ENCODE data around the gene CAMKK2. TPM values are rescaled to one million over a fixed set of nuclear protein-coding genes. Genes with fewer than 3 reads are reported as not detected.
"Not testable (repeated sequence)": the region's sequence is repeated elsewhere in the genome, so short reads cannot be mapped to it uniquely, and the experiment has no call there.

The CAMKK2 gene
- polyA plus RNA-seq, 1 donor, result 45.5 TPM

- 69% methylated on average over 2 of the region's 4 CpGs for WGBS (ENCODE audit: insufficient coverage, low lambda C conversion rate)
- Histone ChIP-seq H3K4me3 (ENCODE audit: low read length) (no peak overlapping the region), H3K9me3 (ENCODE audit: control insufficient read depth, low read depth, low read length) (no peaks in the 10 kb centered on the region), H3K27ac (ENCODE audit: low read length) (no peak overlapping the region), H3K4me1 (ENCODE audit: control insufficient read depth, insufficient read depth, low read length) (peaks cover 3% of the 10 kb centered on the region), H3K36me3 (ENCODE audit: control insufficient read depth, insufficient read depth, low read length) (no peaks in the 10 kb centered on the region), H3K27me3 (ENCODE audit: control insufficient read depth, insufficient read depth, low read length) (no peaks in the 10 kb centered on the region)
- DNase-seq, result peak in 1 of 2 donors; percentile 22
Observed at GRCh38 chr12:121300083-121300819, 3.7 kb upstream of the CAMKK2 start.

GRCh38 chr12:121299662-121300061, 3.2 kb upstream of the CAMKK2 start:
- H3K9me3 ChIP-seq (ENCODE audit: control insufficient read depth, low read depth, low read length), result no peaks in the 10 kb centered on the region
- DNase-seq, result no peak
- H3K27me3 ChIP-seq (ENCODE audit: control insufficient read depth, insufficient read depth, low read length), result no peaks in the 10 kb centered on the region
- peaks cover 3% of the 10 kb centered on the region for H3K4me1 ChIP-seq (ENCODE audit: control insufficient read depth, insufficient read depth, low read length)
- no peak overlapping the region for H3K27ac ChIP-seq (ENCODE audit: low read length)
- H3K36me3 ChIP-seq (ENCODE audit: control insufficient read depth, insufficient read depth, low read length), result no peaks in the 10 kb centered on the region
- no peak overlapping the region for H3K4me3 ChIP-seq (ENCODE audit: low read length)
- WGBS (ENCODE audit: insufficient coverage, low lambda C conversion rate), result no CpG with 5 or more reads among the region's 4 CpGs

GRCh38 chr12:121298411-121298810, 1.9 kb upstream of the CAMKK2 start:
- WGBS (ENCODE audit: insufficient coverage, low lambda C conversion rate), result no CpG with 5 or more reads among the region's 13 CpGs
- H3K9me3 ChIP-seq (ENCODE audit: control insufficient read depth, low read depth, low read length); DNase-seq; H3K27me3 ChIP-seq (ENCODE audit: control insufficient read depth, insufficient read depth, low read length); H3K4me3 ChIP-seq (ENCODE audit: low read length); H3K36me3 ChIP-seq (ENCODE audit: control insufficient read depth, insufficient read depth, low read length); H3K27ac ChIP-seq (ENCODE audit: low read length); H3K4me1 ChIP-seq (ENCODE audit: control insufficient read depth, insufficient read depth, low read length): not testable (repeated sequence)

DNA sequence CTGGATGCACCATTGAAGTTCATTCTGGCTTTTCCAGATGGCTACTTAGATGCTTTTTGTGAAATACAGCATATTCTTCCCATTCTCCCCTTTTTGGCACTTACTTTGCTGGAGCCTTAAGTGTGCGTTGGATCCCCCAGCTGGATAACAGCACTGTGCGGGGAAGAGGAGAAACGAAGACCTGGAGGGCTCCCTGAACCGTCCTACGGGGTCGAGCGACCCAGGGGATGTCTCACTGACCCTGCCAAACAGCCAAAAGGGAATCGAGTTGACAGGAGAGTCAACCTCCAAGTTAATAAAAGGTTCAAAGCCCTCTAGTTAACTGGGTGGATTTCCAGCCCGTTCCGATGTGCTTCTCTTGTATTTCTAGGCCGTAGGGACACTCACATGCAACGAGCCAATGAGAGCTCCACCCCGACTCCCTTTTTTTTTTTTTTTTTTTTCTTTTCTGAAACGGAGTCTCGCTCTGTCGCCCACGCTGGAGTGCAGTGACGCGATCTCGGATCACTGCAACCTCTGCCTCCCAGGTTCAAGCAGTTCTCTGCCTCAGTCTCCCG, 1.0 kb upstream of the CAMKK2 start:
- peaks cover 2% of the 10 kb centered on the region for H3K36me3 ChIP-seq (ENCODE audit: control insufficient read depth, insufficient read depth, low read length)
- H3K4me3 ChIP-seq (ENCODE audit: low read length), result peak overlapping the region; percentile 72
- H3K27ac ChIP-seq (ENCODE audit: low read length), result peak overlapping the region; percentile 89
- WGBS (ENCODE audit: insufficient coverage, low lambda C conversion rate), result no CpG with 5 or more reads among the region's 21 CpGs
- no peaks in the 10 kb centered on the region for H3K27me3 ChIP-seq (ENCODE audit: control insufficient read depth, insufficient read depth, low read length)
- peak in 1 of 2 donors; percentile 69 for DNase-seq
- no peaks in the 10 kb centered on the region for H3K9me3 ChIP-seq (ENCODE audit: control insufficient read depth, low read depth, low read length)
- H3K4me1 ChIP-seq (ENCODE audit: control insufficient read depth, insufficient read depth, low read length), result peaks cover 3% of the 10 kb centered on the region

- Histone ChIP-seq H3K27me3 (ENCODE audit: control insufficient read depth, insufficient read depth, low read length) (no peaks in the 10 kb centered on the region), H3K9me3 (ENCODE audit: control insufficient read depth, low read depth, low read length) (no peaks in the 10 kb centered on the region), H3K4me3 (ENCODE audit: low read length) (peak overlapping the region; percentile 85), H3K4me1 (ENCODE audit: control insufficient read depth, insufficient read depth, low read length) (peaks cover 3% of the 10 kb centered on the region), H3K27ac (ENCODE audit: low read length) (peak overlapping the region; percentile 81), H3K36me3 (ENCODE audit: control insufficient read depth, insufficient read depth, low read length) (peaks cover 8% of the 10 kb centered on the region)
- WGBS (ENCODE audit: insufficient coverage, low lambda C conversion rate), result no CpG with 5 or more reads among the region's 55 CpGs
- peak; percentile 56 to 88 for DNase-seq
Observed at GRCh38 chr12:121295746-121296617, 527 bp downstream of the CAMKK2 start.

- Histone ChIP-seq H3K4me3 (ENCODE audit: low read length) (peak overlapping the region; percentile 85), H3K4me1 (ENCODE audit: control insufficient read depth, insufficient read depth, low read length) (peaks cover 3% of the 10 kb centered on the region), H3K27me3 (ENCODE audit: control insufficient read depth, insufficient read depth, low read length) (no peaks in the 10 kb centered on the region), H3K27ac (ENCODE audit: low read length) (peak overlapping the region; percentile 81), H3K9me3 (ENCODE audit: control insufficient read depth, low read depth, low read length) (no peaks in the 10 kb centered on the region), H3K36me3 (ENCODE audit: control insufficient read depth, insufficient read depth, low read length) (peaks cover 12% of the 10 kb centered on the region)
- WGBS (ENCODE audit: insufficient coverage, low lambda C conversion rate), result 67% methylated on average over 1 of the region's 7 CpGs
- no peak for DNase-seq
Observed at GRCh38 chr12:121295116-121295745, 1.3 kb downstream of the CAMKK2 start.

GRCh38 chr12:121294151-121294889, 2.2 kb downstream of the CAMKK2 start:
- no peak for DNase-seq
- peaks cover 13% of the 10 kb centered on the region for H3K36me3 ChIP-seq (ENCODE audit: control insufficient read depth, insufficient read depth, low read length)
- H3K27me3 ChIP-seq (ENCODE audit: control insufficient read depth, insufficient read depth, low read length), result no peaks in the 10 kb centered on the region
- WGBS (ENCODE audit: insufficient coverage, low lambda C conversion rate), result no CpG with 5 or more reads among the region's 10 CpGs
- no peak overlapping the region for H3K4me3 ChIP-seq (ENCODE audit: low read length)
- no peaks in the 10 kb centered on the region for H3K9me3 ChIP-seq (ENCODE audit: control insufficient read depth, low read depth, low read length)
- peaks cover 3% of the 10 kb centered on the region for H3K4me1 ChIP-seq (ENCODE audit: control insufficient read depth, insufficient read depth, low read length)
- H3K27ac ChIP-seq (ENCODE audit: low read length), result no peak overlapping the region

GRCh38 chr12:121293603-121294002, 2.9 kb downstream of the CAMKK2 start:
- H3K27ac ChIP-seq (ENCODE audit: low read length), result no peak overlapping the region
- peaks cover 5% of the 10 kb centered on the region for H3K4me1 ChIP-seq (ENCODE audit: control insufficient read depth, insufficient read depth, low read length)
- no peaks in the 10 kb centered on the region for H3K9me3 ChIP-seq (ENCODE audit: control insufficient read depth, low read depth, low read length)
- no peaks in the 10 kb centered on the region for H3K27me3 ChIP-seq (ENCODE audit: control insufficient read depth, insufficient read depth, low read length)
- no peak for DNase-seq
- peaks cover 14% of the 10 kb centered on the region for H3K36me3 ChIP-seq (ENCODE audit: control insufficient read depth, insufficient read depth, low read length)
- 100% methylated on average over 1 of the region's 4 CpGs for WGBS (ENCODE audit: insufficient coverage, low lambda C conversion rate)
- H3K4me3 ChIP-seq (ENCODE audit: low read length), result no peak overlapping the region

GRCh38 chr12:121290410-121290809, 6.1 kb downstream of the CAMKK2 start:
- Histone ChIP-seq H3K27ac (ENCODE audit: low read length) (no peak overlapping the region), H3K9me3 (ENCODE audit: control insufficient read depth, low read depth, low read length) (no peaks in the 10 kb centered on the region), H3K4me1 (ENCODE audit: control insufficient read depth, insufficient read depth, low read length) (peaks cover 2% of the 10 kb centered on the region), H3K27me3 (ENCODE audit: control insufficient read depth, insufficient read depth, low read length) (no peaks in the 10 kb centered on the region), H3K4me3 (ENCODE audit: low read length) (no peak overlapping the region), H3K36me3 (ENCODE audit: control insufficient read depth, insufficient read depth, low read length) (peaks cover 14% of the 10 kb centered on the region)
- DNase-seq, result no peak
- no CpG with 5 or more reads among the region's 5 CpGs for WGBS (ENCODE audit: insufficient coverage, low lambda C conversion rate)
